A673 (cell line): ENCODE measurements around the gene RPA4. TPM values are rescaled to one million over a fixed set of nuclear protein-coding genes. Genes with fewer than 3 reads are reported as not detected.

ENCODE experiments used
- BruUV-seq: library from RNA; stranded (reverse); fragments of 400-500 nt; replicated peaks from 2 replicates; lab custom pipeline; 2021; lab: Mats Ljungman, UMichigan
- CTCF ChIA-PET: fragments of 300-600 bp; sonication (Branson Sonifier 250); formaldehyde crosslinking; loops from one replicate; lab custom pipeline; 2022; ENCODE audit warnings: antibody characterized with exemption; lab: Charles Lee
- POLR2A ChIA-PET: fragments of 300-600 bp; sonication (Branson Sonifier 250); formaldehyde crosslinking; loops from one replicate; lab custom pipeline; 2022; ENCODE audit warnings: antibody characterized with exemption; ENCODE audit not compliant: low non-redundant PET; lab: Charles Lee
- DNase-seq: peaks from one replicate; pipeline ENCODE4 v3.0.0-alpha.2; 2015; ENCODE audit warnings: low spot score
- H3K27ac ChIP-seq: fragments of 200-600 bp; sonication (generic); 2 replicates; pipeline ENCODE4 v1.5.1; 2016; ENCODE audit warnings: mixed run types, low read depth, mild to moderate bottlenecking, mixed read lengths, antibody characterized with exemption, low read length; ENCODE audit not compliant: poor library complexity, severe bottlenecking
- H3K27me3 ChIP-seq: fragments of 200-600 bp; sonication (generic); replicated peaks from 2 replicates; pipeline ENCODE4 v1.6.1; 2017; ENCODE audit warnings: mixed run types, low read depth, mild to moderate bottlenecking, mixed read lengths, antibody characterized with exemption, low read length; ENCODE audit not compliant: insufficient read depth, poor library complexity
- H3K36me3 ChIP-seq: fragments of 200-600 bp; sonication (generic); 2 replicates; pipeline ENCODE4 v1.6.1; 2016; ENCODE audit warnings: mixed run types, mild to moderate bottlenecking, mixed read lengths, antibody characterized with exemption, low read length; ENCODE audit not compliant: insufficient read depth, poor library complexity, severe bottlenecking
- H3K4me1 ChIP-seq: fragments of 200-600 bp; sonication (generic); 2 replicates; pipeline ENCODE4 v1.6.1; 2017; ENCODE audit warnings: mixed run types, mild to moderate bottlenecking, mixed read lengths, antibody characterized with exemption, low read length; ENCODE audit not compliant: insufficient read depth, poor library complexity, severe bottlenecking
- H3K4me3 ChIP-seq: fragments of 200-600 bp; sonication (generic); 2 replicates; pipeline ENCODE4 v1.5.1; 2016; ENCODE audit warnings: low read depth, mixed run types, mild to moderate bottlenecking, mixed read lengths, low read length; ENCODE audit not compliant: poor library complexity, severe bottlenecking
- H3K9me3 ChIP-seq: fragments of 200-600 bp; sonication (generic); 2 replicates; pipeline ENCODE4 v1.6.1; 2016; ENCODE audit warnings: mixed run types, low read depth, mild to moderate bottlenecking, mixed read lengths, antibody characterized with exemption, low read length; ENCODE audit not compliant: poor library complexity, severe bottlenecking
- CTCF ChIP-seq: fragments of 300-800, 200-600 bp; sonication (generic); conservative IDR thresholded peaks from 2 replicates; pipeline ENCODE4 v1.5.1; 2017; ENCODE audit warnings: low read depth, mild to moderate bottlenecking, antibody characterized with exemption, low read length, moderate library complexity, mixed read lengths
- EZH2 ChIP-seq: fragments of 200-600 bp; sonication (generic); IDR thresholded peaks from 2 replicates; pipeline ENCODE4 v1.6.1; 2017; ENCODE audit warnings: borderline replicate concordance, low read depth, mild to moderate bottlenecking, mixed read lengths, antibody characterized with exemption, low read length; ENCODE audit not compliant: poor library complexity, severe bottlenecking
- intact Hi-C: fragments of 100-400 bp; cut with micrococcal nuclease; formaldehyde crosslinking; loops from one replicate; pipeline ENCODE4 v1.10.0; 2022; ENCODE audit not compliant: unreplicated experiment
- total RNA-seq: library from RNA; stranded (reverse); gene quantifications from 2 replicates; pipeline ENCODE4 v1.2.3, GENCODE V29; 2021

RPA4 gene
- total RNA-seq, 1 experiment from 2014 or later: 0.30 TPM

- no peaks in the 10 kb centered on the region for H3K36me3 ChIP-seq
- no peak overlapping the region for H3K4me3 ChIP-seq
- DNase-seq: no peak
- no peaks in the 10 kb centered on the region for H3K9me3 ChIP-seq
- BruUV-seq: no TSS peak
- H3K4me1 ChIP-seq: no peaks in the 10 kb centered on the region
- TF ChIP-seq CTCF (no peak), EZH2 (no peak)
- intact Hi-C loops: no loop called here
- ChIA-PET POLR2A (no interaction called here), CTCF (no interaction called here)
- H3K27me3 ChIP-seq: no peaks in the 10 kb centered on the region
- no peak overlapping the region for H3K27ac ChIP-seq
These were observed 35.2 kb downstream of the RPA4 start for GRCh38 chrX:96918864-96919263.

- Histone ChIP-seq H3K36me3 (no peaks in the 10 kb centered on the region), H3K9me3 (no peaks in the 10 kb centered on the region), H3K27ac (no peak overlapping the region), H3K4me3 (no peak overlapping the region), H3K27me3 (no peaks in the 10 kb centered on the region), H3K4me1 (no peaks in the 10 kb centered on the region)
- DNase-seq: no peak
- POLR2A ChIA-PET: no interaction called here
- no TSS peak for BruUV-seq
- CTCF ChIA-PET: no interaction called here
- TF ChIP-seq EZH2 (no peak), CTCF (no peak)
- intact Hi-C loops: no loop called here
These were observed 36.0 kb downstream of the RPA4 start for GRCh38 chrX:96919672-96920071.

GRCh38 chrX:96924581-96924980 is 40.9 kb downstream of the RPA4 start:
- Histone ChIP-seq H3K4me1 (no peaks in the 10 kb centered on the region), H3K4me3 (no peak overlapping the region), H3K27ac (no peak overlapping the region), H3K36me3 (no peaks in the 10 kb centered on the region), H3K27me3 (no peaks in the 10 kb centered on the region), H3K9me3 (no peaks in the 10 kb centered on the region)
- ChIA-PET POLR2A (no interaction called here), CTCF (no interaction called here)
- no peak for DNase-seq
- intact Hi-C loops: no loop called here
- TF ChIP-seq EZH2: no peak
- TF ChIP-seq CTCF: no peak
- no TSS peak for BruUV-seq
